Osteoblast (primary cell): Measurements from ENCODE around the gene NR1I2. TPM values are rescaled to one million over a fixed set of nuclear protein-coding genes. Genes with fewer than 3 reads are reported as not detected.

Experiments
- DNase-seq: peaks from one replicate; pipeline ENCODE4 v3.0.0; 2011; ENCODE audit warnings: low spot score, mixed read lengths; ENCODE audit not compliant: insufficient read length; ENCODE audit errors: missing footprints
- H2AFZ ChIP-seq: 2 replicates; pipeline ENCODE4 v1.6.0; 2011; ENCODE audit warnings: mild to moderate bottlenecking, low read length
- H3K27ac ChIP-seq: 2 replicates; pipeline ENCODE4 v1.5.1; 2011; ENCODE audit warnings: mild to moderate bottlenecking, low read depth, low read length, moderate library complexity
- H3K27me3 ChIP-seq: 2 replicates; pipeline ENCODE4 v1.6.0; 2012; ENCODE audit warnings: mild to moderate bottlenecking, control low read depth, inconsistent platforms, low read length, moderate library complexity; ENCODE audit not compliant: insufficient read depth
- H3K36me3 ChIP-seq: 2 replicates; pipeline ENCODE4 v1.5.1; 2011; ENCODE audit warnings: mild to moderate bottlenecking, low read length, control low read depth, moderate library complexity; ENCODE audit not compliant: insufficient read depth
- H3K4me1 ChIP-seq: 2 replicates; pipeline ENCODE4 v1.5.1; 2011; ENCODE audit warnings: mild to moderate bottlenecking, low read length, control low read depth, moderate library complexity; ENCODE audit not compliant: insufficient read depth
- H3K4me2 ChIP-seq: 2 replicates; pipeline ENCODE4 v1.6.0; 2011; ENCODE audit warnings: mild to moderate bottlenecking, low read length; ENCODE audit not compliant: insufficient read depth
- H3K4me3 ChIP-seq: fragments of 200-600 bp; sonication (generic); 3 replicates; pipeline ENCODE4 v1.5.1; 2012; ENCODE audit warnings: mild to moderate bottlenecking, low read length, inconsistent platforms; ENCODE audit not compliant: insufficient read depth
- H3K79me2 ChIP-seq: 2 replicates; pipeline ENCODE4 v1.6.0; 2012; ENCODE audit warnings: mild to moderate bottlenecking, low read length, control low read depth, inconsistent platforms; ENCODE audit not compliant: insufficient read depth
- H3K9me3 ChIP-seq: 2 replicates; pipeline ENCODE4 v1.5.1; 2011; ENCODE audit warnings: low read depth, low read length, control low read depth
- H4K20me1 ChIP-seq: 2 replicates; pipeline ENCODE4 v1.6.0; 2012; ENCODE audit warnings: mild to moderate bottlenecking, low read length, control low read depth; ENCODE audit not compliant: insufficient read depth
- total RNA-seq: library from RNA; depleted of rRNA; stranded (reverse); fragments of >200 nt; gene quantifications from 2 replicates; pipeline ENCODE4 v1.2.3, GENCODE V29; 2012
- TF ChIP-seq, protein P1 (sequence below): IDR thresholded peaks from 2 replicates; pipeline ENCODE4 v1.5.1; 2011; ENCODE audit warnings: mild to moderate bottlenecking, low read depth, low read length, moderate library complexity; ENCODE audit errors: extremely low read depth

The NR1I2 gene
- total RNA-seq, 1 donor = 0.36 TPM

DNA sequence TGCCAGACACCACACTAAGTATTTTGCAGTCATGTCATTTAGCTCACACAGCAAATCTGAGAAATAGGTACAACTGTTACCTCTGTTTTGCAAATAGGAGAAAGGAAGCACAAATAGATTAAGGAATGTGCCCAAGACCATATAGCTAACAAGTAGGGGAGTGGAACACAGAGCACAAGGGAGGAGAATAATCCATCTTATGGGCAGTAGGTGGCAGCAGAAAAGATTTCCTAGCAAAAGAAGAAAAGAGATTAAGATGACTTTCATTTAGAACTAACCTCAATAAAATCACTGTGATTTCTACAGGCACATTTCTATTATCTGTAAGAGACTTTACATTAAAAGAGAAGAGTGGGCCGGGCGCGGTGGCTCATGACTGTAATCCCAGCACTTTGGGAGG lies 49.1 kb downstream of the NR1I2 start:
- no peak for DNase-seq
- no peak overlapping the region for H3K4me3 ChIP-seq

DNA sequence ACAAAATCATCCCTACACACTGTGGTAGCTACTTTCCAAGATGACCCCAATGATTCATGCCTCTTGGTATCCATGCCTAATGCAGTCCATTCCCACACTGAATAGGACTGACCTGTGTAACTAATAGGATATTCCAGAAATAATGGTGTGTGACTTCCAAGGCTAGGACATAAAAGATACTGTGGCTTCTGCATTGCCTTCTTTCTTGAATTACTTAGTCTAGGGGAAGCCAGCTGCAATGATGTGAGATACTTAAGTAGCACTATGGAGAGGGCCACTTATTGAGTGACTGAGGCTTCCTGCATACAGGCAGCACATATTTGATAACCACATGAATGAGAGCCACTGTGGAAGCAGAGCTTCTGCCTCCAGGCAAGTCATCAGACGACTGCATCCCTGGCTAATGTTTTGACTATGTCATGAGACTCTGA lies 50.1 kb downstream of the NR1I2 start:
- Histone ChIP-seq H3K4me3 (no peak overlapping the region), H3K79me2 (peaks cover 18% of the 10 kb centered on the region), H4K20me1 (peaks cover 28% of the 10 kb centered on the region), H3K4me1 (peaks cover 9% of the 10 kb centered on the region), H3K27me3 (no peaks in the 10 kb centered on the region), H2AFZ (no peak overlapping the region), H3K9me3 (no peaks in the 10 kb centered on the region), H3K27ac (peak overlapping the region; percentile 62), H3K36me3 (no peaks in the 10 kb centered on the region), H3K4me2 (no peak overlapping the region)
- TF ChIP-seq, protein P1, sequence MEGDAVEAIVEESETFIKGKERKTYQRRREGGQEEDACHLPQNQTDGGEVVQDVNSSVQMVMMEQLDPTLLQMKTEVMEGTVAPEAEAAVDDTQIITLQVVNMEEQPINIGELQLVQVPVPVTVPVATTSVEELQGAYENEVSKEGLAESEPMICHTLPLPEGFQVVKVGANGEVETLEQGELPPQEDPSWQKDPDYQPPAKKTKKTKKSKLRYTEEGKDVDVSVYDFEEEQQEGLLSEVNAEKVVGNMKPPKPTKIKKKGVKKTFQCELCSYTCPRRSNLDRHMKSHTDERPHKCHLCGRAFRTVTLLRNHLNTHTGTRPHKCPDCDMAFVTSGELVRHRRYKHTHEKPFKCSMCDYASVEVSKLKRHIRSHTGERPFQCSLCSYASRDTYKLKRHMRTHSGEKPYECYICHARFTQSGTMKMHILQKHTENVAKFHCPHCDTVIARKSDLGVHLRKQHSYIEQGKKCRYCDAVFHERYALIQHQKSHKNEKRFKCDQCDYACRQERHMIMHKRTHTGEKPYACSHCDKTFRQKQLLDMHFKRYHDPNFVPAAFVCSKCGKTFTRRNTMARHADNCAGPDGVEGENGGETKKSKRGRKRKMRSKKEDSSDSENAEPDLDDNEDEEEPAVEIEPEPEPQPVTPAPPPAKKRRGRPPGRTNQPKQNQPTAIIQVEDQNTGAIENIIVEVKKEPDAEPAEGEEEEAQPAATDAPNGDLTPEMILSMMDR = no peak
- peak; percentile 44 for DNase-seq

More for the DNA sequence above, 49.1 kb downstream of the NR1I2 start:
- Histone ChIP-seq H2AFZ (no peak overlapping the region), H3K79me2 (peaks cover 18% of the 10 kb centered on the region), H3K36me3 (no peaks in the 10 kb centered on the region), H3K4me1 (peaks cover 9% of the 10 kb centered on the region), H3K9me3 (no peaks in the 10 kb centered on the region), H3K27ac (no peak overlapping the region), H4K20me1 (peaks cover 33% of the 10 kb centered on the region), H3K4me2 (no peak overlapping the region), H3K27me3 (no peaks in the 10 kb centered on the region)
- TF ChIP-seq, protein P1 = peak; percentile 33

DNA sequence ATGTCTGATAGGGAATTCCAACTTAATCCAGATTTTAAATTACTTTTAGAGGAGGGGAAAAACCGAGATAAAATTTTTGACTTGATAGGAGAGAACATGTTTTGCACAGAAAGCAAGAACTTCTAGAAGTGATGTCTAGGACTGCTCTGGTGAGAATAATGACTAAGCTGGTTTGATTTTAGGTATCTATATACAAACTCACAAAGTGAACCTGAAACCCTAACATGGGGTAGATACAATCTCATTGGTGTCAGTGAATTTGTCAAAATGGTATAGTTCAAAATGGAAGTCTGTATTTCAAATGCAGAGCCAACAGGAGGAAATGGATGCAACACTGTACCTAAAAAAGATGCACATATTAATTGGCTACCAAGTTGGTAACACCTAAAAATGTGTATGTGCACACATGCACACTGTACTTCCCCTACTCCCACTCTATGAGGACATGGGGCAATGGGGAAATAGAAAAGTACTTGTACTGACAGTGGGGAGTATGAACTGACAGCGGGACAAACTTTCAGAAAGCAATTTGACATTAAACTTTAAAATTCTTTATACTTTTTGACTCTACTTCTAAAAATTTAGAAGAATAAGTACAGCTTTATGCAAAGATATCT lies 53.0 kb downstream of the NR1I2 start:
- Histone ChIP-seq H2AFZ (no peak overlapping the region), H3K36me3 (no peaks in the 10 kb centered on the region), H3K4me1 (peaks cover 9% of the 10 kb centered on the region), H3K27me3 (no peaks in the 10 kb centered on the region), H3K79me2 (peaks cover 3% of the 10 kb centered on the region), H4K20me1 (peaks cover 14% of the 10 kb centered on the region), H3K4me3 (no peak overlapping the region), H3K27ac (no peak overlapping the region), H3K4me2 (no peak overlapping the region), H3K9me3 (no peaks in the 10 kb centered on the region)
- DNase-seq = no peak
- TF ChIP-seq, protein P1 = no peak

DNA sequence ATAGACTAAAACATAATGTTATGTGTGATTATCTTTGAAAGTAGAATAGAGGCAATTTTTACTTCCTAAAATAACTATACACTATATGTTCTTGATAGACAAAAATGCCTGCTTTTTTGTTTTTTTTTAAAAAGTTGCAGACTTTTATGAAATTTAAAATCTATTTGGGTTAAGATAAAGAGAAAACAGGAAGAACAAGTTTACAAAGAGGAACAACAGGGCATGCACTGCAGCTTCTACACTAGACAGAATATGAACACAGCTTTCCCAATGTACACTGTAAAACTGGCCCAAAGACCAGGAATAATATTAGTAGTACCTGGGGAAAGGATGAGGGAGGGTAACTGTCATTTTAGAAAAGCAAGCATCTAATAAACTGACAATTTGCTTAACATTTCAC lies 53.7 kb downstream of the NR1I2 start:
- Histone ChIP-seq H3K4me1 (peaks cover 9% of the 10 kb centered on the region), H3K27me3 (no peaks in the 10 kb centered on the region), H2AFZ (no peak overlapping the region), H3K9me3 (no peaks in the 10 kb centered on the region), H3K79me2 (peaks cover 3% of the 10 kb centered on the region), H3K27ac (no peak overlapping the region), H3K36me3 (no peaks in the 10 kb centered on the region), H3K4me2 (no peak overlapping the region), H3K4me3 (no peak overlapping the region), H4K20me1 (peaks cover 11% of the 10 kb centered on the region)
- TF ChIP-seq, protein P1 = no peak
- DNase-seq = no peak
